GM19328 (cell line): ENCODE data around the gene COL2A1.
"Not testable (repeated sequence)": the region's sequence is repeated elsewhere in the genome, so short reads cannot be mapped to it uniquely, and the experiment has no call there.

Experiments used
- ATAC-seq: cut with Tn5 transposase; IDR thresholded peaks from one replicate; pipeline ENCODE4 v1.9.1; 2021; ENCODE audit warnings: mild to moderate bottlenecking, moderate library complexity; ENCODE audit not compliant: unreplicated experiment

COL2A1 gene

DNA sequence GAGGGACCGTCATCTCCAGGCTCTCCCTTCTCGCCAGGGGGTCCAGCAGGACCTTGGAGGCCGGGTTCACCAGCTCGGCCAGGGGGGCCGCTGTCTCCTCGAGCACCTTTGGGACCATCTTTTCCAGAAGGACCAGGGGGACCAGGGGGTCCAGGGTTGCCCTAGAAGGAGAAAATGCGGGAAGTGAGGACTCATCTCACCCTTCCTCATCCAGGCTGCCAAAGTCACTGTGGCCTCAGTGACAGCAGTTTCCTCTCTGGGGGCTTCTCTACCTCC lies 25.7 kb downstream of the COL2A1 start:
- ATAC-seq, result no peak

DNA sequence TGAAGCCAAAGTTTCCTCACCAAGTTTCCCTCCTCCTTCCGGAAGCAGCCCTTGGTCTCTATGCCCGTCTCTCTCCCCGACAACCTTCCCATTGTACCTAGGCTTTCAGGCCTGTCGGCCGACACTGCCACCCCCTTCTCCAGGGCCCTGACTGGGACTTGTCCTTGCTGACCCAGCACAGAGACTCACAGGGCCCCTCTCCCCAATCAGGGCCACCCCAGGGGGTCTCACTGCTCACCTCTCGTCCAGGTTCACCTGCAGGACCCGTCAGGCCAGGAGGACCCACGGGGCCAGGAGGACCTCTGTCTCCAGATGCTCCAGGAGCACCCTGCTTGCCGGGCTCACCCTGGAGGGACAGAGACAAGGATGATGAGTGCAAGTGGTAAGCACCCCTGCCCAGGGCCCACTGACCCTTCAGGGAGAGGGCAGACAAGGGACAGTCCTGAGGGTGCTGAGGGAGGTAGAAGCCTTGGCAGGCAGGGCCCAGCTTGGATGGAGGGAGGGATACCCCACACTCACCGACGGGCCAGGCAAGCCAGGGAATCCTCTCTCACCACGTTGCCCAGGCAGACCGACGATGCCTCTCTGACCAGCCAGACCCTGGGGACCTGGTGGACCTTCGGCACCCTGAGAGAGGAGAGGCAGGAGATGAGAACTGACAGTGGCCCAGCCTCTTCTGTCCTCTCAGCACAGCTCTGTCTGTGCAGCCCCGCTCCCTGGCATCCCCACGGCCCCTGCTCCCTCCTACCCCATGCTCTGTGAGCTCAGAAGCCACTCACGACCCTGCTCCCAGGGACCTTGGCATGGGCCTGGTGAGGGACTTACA lies 26.3 kb downstream of the COL2A1 start:
- no peak for ATAC-seq

DNA sequence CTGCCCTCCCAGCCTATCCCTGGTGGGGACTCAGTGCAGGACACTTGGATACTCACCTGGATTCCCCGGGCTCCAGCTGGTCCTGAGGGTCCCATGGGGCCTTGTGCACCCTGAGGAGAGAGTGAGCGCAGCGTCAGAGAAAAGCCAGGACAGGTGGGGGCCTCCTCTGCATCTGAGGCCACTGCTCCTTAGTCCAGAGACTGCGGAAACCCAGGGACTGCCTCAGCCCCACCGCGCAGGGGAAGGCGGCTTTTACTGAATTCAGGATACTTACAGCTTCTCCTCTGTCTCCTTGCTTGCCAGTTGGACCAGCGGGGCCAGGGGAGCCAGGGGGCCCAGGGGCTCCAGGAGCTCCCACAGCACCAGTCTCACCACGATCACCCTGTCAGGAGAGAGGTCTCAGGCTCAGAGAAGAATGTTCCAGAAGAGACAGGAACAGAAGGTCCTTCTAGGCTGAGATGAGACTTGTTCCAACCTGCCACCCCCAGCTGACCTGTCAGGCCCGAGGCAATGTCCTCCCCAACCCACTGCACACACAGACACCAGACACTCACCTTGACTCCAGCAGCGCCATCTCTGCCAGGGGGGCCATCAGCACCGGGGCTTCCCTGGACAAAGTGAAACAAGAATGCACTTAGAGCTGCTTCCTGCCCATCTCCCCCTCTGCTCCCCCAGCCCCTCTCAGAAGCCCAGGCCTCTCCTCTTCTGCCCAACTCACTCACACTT lies 27.1 kb downstream of the COL2A1 start:
- ATAC-seq, result no peak

DNA sequence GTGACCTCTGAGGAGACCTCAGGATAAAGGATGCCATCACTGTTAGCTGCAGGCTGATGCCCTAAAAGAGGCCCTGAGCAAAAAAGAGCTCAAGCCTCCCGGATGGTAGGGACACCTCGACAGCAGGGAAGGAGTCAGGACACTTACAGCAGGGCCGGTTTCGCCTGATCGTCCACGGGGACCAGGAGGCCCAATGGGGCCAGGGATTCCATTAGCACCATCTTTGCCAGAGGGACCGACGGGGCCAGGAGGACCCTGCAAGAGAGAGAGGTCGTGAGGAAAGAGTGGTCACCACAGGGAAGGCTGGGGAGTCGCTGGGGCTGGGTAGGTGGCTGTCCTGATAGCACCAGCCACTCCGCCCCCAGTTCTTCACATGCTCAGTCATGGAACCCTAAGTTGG lies 28.5 kb downstream of the COL2A1 start:
- no peak for ATAC-seq

DNA sequence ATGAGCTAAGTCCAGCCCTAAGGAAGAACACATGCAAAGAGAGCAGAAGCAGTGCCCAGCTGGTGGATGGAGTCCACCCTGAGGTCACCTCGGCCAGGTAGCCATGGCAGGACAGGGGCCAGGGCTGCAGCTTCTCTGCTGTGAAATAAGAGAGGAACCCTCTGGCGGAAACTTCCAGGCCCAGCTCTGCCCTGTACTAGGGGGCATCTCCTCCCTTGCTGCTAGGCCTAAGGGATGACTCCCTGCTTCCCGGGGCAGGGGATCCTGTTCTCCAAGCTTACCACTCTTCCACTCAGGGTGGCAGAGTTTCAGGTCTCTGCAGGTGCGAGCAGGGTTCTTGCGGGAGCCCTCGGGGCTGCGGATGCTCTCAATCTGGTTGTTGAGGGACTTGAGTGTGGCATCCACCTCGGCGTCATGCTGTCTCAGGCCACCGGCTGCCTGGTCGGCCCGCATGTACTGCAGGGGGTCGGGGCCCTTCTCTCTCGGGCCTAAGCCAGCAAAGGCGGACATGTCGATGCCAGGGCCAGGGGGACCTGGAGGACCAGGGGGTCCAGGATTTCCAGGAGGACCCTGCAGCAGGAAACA lies 29.1 kb downstream of the COL2A1 start:
- no peak for ATAC-seq

DNA sequence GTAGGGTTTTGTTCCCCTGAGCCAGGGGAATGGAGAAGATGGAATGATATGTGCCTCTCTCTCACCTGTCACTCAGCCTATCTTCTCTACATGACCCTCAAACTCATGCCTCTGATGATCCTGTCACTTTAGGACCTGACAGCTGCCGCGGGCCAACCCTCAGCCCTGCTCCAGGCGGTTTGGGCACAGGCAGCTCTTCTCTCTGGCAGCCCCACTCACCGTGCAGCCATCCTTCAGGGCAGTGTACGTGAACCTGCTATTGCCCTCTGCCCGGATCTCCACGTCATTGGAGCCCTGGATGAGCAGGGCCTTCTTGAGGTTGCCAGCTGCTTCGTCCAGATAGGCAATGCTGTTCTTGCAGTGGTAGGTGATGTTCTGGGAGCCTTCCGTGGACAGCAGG lies 30.4 kb downstream of the COL2A1 start:
- ATAC-seq, result no peak

DNA sequence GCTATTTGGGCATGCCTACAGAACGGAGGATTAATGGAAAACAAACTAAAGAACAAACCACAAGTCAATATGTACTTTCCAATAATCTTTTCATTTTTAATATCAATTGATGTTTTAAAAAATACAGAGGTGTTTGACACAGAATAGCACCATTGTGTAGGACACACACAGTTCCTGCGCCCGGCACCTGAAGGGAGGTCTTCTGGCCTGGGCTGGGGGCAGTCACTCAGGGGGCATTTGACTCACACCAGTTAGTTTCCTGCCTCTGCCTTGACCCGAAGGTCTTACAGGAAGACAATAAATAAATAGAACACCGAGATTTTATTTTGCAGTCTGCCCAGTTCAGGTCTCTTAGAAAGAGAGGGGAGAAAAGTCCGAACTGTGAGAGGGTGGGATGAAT lies 31.4 kb downstream of the COL2A1 start:
- ATAC-seq, result no peak

DNA sequence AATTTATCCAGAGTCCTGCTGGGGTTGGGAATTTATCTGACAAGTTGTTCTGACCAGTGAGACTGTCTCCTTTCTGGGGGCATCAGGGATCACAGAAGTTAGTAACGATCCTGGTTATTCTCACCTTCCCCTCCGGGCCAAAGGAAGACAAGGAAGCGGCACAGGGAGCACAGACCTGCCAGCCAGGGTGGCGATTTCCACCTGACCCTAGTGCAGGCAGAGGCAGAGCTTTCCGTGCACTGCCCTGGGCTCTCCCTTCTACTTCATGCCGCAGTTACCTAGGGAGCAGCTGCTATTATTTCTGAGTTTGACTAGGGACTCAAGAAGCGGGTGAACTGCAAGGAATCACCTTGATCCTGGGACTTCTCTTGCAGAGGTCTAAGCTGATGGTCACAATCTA lies 33.4 kb downstream of the COL2A1 start:
- ATAC-seq, result no peak

DNA sequence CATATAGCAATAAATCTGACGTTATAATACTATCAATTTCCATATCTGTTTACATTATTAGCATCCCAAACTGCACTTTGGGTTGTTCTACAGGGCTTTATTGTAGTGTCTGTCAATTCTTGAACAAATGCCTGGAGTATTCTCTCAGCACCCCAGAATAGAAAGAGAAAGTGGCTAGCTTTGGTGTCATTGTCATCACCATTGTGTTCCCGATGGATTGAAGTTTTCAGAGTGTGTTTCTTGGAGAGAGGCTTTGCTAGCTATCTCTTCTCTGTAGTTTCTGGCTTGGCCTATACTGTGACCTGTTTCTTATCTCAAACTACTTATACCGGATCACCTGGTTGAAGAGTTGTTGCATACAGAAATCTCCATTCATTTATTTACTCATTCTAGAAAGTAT lies 34.4 kb downstream of the COL2A1 start:
- ATAC-seq, result no peak

DNA sequence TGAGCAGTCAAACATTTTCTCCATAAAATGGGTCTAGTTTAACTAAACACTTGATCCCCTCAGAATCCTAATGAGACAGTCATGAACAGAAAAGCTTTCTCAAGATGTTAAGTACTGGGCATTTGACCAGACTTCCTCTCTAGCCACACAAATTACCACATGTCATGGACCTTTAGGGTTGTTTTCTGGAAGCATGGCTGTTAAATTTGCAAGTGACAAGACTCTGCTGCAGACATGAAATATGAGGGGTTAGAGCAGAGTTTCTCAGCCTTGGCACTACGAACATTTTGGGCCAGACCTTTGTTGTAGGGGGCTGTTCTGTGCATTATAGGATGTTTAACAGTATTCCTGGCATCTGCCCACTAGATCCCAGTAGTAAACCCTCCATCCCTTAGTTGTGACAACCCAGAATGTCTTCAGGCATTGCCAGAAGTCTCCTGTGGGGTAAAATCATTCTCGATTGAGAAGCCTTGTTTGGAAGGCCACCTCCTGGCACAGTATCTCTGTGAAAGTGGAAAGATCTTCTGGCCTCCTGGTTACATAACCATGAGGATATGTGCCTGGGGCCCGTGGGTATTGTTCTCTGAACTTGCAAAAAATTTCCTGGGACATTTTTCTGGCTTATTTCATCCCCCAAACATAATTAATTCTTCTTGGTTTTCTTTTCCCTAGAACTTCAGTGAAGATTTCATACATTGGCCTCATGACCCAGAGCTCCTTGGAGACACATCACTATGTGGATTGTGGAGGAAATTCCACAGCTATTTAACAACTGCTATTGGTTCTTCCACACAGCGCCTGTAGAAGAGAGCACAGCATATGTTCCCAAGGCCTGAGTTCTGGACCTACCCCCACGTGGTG lies 36.6 kb downstream of the COL2A1 start:
- no peak for ATAC-seq

DNA sequence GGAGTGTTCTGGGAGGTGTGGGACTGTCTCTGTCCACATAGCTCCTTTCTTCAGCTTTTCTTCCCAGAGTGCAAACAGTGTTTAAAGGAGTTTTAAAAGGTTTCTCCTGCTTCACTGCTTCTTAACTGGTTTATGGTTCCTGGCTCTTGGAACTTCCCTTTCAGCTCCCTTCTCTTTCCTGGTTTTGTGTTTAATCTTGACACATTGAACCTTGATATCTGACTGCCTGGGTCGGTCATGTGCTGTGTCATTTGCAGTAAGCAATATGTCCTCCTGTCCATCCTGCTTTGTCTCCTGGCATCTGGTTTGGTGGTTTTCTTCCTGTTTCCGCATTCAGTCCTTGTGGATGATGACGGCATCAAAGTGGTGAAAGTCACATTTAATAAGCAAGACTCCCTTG lies 38.7 kb downstream of the COL2A1 start:
- no peak for ATAC-seq

DNA sequence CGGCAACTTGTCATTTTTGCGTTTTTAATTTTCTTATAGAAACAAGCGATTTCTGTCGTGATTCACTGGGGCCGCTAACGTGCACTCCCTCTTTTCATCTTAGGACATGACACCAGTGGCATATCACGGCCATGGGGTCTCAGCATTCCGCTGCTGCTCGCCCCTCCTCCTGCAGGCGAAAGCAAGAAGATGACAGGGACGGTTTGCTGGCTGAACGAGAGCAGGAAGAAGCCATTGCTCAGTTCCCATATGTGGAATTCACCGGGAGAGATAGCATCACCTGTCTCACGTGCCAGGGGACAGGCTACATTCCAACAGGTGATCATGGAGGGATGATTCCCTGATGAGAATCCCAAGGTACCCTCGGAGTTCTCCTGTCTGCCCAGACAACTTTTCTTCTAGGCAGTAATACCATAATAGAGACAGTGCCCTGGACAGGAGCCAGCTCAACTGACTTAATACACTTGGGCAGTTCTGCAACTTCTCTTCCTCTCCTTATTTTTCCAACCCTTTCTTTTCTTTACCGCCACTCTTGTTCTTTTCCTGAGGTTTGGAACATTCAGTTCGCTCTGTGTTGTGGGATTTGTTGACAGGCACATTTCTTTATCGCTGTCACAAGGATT lies 40.1 kb downstream of the COL2A1 start:
- no peak for ATAC-seq

DNA sequence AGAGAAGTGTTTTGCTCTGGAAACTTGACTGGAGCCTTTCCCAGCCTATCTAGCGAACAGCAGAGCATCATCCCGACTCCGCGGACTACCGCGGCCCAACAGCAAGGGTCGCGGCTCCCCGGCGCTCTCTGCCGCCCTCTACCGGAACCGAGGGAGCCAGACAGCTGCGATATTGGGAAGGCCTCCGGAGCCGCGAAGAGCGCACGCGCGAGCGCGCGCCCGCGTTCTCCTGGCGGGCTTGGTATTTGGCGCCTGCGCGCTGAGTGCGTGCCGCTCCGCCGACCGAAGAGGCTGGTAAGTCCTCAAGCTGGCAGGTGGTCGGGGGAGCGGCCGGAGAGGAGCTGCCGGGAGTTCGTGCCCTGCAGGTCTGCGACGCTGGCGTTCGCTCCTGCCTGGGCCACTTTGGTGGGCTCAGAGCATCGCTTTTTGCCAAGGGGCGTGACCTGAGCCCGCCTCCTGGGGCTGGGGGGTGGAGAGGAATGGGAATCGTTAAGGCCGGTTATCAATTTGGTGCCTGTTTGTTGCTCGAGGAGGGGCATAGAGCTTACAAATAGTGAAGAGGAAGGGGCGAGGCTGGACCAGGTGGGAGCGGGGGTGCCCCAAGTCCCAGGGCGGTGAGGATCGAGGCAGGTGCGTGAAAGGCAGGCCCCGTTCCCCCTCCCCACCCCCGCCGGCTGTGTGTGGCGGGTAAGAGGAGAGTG lies 40.8 kb downstream of the COL2A1 start, which contains the start of gene TMEM106C:
Gene TMEM106C, plus strand, starts transcription at position 257 of the 701 bp plus-strand sequence. CDS start 641 bp downstream, outside the sequence.
- ATAC-seq, result peak; percentile 87

DNA sequence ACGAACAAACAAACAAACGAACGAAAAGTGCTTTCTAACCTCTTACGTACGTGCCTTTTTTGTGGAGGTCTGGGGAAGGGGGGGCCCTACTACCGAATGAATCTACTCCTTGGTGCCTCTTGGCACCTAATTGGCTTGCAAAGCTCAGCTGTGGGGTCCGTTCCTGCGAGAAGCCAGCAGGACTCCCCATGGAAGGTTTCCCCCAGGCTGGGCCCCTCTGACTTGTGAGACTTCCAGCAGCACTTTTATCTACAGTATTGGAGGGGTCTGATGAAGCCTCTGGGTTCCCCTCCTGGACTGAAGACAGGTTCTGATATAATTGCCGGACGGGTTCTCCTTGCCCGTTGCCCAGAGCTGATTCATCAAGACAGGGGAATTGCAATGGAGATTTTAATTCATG lies 42.1 kb downstream of the COL2A1 start:
- no peak for ATAC-seq

DNA sequence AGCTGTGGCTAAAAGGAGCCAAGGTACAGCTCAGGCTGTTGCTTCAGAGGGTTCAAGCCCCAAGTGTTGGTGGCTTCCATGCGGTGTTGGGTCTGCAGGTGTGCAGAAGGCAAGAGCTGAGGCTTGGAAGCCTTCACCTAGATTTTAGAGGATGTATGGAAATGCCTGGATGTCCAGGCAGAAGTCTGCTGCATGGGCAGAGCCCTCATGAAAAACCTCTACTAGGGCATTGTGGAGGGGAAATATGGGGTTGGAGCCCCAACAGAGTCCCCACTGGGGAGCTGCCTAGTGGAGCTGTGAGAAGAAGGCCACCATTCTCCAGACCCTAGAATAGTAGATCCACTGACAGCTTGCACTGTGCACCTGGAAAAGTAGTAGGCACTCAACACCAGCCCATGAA lies 46.6 kb downstream of the COL2A1 start:
- not testable (repeated sequence) for ATAC-seq

DNA sequence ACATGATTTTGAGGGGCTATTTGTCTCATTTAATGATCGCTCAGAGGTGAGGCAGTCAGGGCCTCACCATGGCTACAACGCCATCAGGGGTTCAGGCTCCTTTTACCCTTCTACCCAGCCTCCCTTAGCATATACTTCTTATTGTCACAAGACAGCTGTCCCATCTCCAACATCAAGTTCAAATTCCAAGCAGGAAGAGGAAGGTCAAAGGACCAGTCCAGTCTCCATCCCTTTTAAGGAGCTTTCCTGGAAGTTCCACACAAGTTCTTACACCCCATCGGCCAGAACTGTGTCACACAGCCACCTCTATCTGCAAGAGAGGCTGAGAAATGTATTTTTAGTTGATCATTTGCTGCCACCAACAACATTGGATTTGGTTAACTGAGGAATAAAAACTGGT lies 49.2 kb downstream of the COL2A1 start:
- no peak for ATAC-seq

DNA sequence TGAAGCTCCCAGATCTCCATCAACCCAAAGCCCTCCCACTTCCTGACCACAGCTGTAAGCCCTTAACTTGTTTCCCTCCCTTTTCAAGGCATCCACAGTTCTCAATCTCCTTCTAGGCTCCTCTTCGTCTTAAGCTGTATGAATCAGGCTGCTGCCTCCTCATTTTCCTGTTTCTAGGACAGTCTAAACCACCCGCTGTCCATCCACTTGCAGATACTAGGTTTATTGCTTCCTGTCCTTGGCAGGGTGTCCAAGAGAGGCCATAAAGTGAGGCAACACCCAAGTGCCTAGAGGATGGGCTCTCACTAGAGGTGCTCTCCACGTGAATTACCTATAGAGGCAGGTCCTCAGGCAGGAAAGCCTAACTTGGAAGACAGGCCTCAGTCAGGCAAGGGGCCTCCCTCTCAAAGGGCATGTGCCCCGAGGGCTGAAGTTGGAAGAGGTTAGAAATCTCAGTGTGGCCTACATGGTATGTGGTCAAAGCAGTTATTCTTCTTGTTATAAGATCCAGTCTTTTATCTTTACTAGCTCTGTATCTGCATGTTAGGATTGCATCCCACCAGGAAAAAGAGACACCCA lies 49.7 kb downstream of the COL2A1 start:
- no peak for ATAC-seq

DNA sequence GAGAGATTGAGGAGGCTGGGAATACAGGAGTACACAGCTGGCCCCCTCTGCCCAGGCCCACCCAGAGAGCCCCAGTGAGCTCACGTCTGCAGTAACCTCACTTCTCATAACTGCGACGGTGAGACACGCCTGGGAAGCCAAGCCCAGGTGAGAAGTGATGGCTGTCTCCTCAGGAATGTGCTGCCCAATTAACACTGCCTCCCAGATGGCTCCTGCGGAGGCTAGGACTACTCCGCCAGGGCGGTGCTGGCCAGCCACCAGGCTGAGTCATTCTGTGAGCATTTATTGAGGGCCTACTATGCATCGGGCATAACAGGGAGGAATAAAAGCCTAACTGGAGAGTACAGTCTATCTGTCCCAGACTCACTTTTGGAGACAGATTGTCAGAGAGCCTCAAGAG lies 50.2 kb downstream of the COL2A1 start:
- no peak for ATAC-seq

DNA sequence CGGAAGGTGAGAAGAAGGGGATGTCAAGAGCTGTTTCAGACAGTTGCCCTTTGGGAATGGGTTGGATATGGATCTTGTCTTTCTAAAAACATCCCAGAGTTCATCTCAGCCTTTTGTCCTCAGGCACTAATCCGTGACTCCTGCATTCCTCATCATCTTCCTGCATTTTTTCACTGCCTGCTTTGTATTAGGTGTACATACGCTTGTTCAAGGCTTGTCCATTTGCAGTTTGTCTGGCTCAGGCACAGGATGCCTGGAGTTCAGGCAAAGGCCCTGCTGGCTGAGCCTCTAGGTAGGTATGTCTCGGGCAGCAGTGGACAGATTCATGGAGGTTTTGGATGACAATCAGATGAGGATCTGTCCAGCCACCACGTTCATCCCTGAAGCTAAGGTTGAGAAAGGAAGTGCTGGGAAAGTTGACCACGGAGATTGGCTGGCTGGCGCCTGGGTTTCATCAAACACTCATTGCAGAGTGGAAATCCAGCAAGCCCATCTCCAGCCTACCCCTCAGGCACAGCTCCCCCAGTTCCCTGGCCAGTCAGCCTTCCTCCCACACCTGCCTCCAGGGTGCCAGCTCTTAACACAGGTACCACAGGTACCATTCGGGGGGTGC lies 53.3 kb downstream of the COL2A1 start:
- ATAC-seq, result no peak
